Amygdala (tissue), 56 donors: ENCODE results near the gene NFYC.
A peak's percentile ranks its signal among the peaks of the same experiment; 100 is the strongest.

Source experiments
- DNase-seq, 56 donors: peaks; one replicate each; lab custom pipeline; 2025; lab: John Stamatoyannopoulos, UW

Gene NFYC

DNA sequence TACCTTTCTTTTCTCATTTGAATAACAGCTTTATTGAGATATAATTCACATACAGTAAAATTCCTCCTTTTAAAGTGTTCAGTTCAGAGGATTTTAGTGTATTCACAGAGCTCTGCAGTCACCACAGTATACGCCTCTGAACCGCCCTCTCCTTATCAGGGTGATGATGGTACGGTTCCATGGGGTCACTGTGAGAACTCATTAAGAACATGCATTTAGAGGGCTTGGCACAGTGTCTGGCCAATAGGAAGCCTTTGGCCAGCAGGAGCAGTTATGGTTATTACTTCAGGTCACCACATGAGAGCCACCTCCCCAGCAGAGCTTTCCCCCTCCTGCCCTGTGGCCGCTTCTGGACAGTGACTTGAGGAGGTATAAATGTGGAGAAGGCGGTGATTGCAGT lies 119.4 kb downstream of the NFYC start:
- no peak for DNase-seq

GRCh38 chr1:40815420-40815819 lies 123.9 kb downstream of the NFYC start:
- no peak for DNase-seq

GRCh38 chr1:40817791-40818263 lies 126.3 kb downstream of the NFYC start:
- no peak for DNase-seq

DNA sequence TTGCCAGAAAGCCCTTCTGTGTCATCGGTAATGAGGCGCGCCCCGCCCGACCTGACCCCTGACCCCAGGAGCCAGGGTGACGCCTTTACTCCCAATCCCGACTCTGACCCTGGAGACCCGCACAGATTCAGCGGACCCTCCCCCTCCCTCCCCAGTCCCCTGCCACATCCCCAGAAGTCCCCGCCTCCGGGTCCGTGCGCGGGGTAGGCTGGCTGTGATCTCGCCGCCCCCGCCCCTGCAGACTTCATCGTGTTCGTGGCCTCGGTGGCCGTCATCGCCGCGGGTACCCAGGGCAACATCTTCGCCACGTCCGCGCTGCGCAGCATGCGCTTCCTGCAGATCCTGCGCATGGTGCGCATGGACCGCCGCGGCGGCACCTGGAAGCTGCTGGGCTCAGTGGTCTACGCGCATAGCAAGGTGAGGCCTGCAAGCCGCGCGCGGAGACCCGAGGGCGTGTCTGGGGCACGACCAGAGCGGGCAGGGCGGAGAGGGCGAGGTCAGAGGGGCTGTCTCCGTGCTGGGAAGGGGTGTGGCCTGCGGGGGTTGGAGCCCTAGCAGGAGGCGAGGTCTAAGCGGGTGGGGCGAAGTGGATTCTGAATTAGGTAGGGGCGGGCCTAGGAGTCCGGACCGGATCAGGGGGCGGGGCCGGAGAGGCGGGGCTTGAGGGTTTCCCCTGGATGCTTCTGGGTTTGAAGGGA lies 126.9 kb downstream of the NFYC start:
- peak in 6 of 56 donors; percentile 5 to 79 (median 12) for DNase-seq

DNA sequence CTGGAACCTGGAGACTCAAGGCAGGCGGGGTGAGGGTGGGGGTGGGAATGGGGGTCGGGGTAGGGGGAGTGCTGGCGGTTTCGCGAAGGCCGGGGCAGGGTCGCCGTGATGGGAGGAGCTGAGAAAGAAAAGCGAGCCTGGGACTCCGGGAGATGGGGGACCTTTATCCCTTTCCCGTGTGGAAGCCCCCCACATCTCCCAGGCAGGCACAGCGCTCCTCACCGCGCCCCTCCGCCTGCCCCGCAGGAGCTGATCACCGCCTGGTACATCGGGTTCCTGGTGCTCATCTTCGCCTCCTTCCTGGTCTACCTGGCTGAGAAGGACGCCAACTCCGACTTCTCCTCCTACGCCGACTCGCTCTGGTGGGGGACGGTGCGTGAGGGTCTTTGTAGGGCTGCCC lies 127.6 kb downstream of the NFYC start:
- no peak for DNase-seq

DNA sequence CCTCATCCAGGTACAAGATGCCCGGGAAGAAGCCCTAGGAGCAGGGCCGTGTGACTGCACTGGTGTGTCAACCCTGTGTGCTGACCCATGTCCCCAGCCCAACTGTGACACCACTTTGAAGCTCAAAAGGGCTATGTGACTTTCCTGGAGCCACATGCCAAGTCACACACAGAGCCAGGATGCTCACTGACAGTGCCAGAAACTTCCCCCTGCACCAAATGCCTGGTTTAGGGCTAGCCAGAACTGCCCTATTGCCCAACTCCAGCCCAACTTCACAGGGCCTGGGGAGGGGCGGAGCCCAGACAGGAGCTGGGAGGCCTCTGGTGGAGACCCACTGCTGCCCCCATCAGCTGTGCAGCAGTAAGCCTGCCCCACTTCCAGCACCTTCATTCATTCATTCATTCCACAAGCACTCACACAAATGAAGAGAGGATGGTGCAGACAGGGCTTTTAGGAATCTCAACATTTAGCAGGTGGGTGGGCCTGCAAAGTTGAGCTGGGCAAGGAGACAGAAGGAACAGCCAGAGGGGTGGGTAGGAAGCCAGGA lies 128.8 kb downstream of the NFYC start:
- DNase-seq: peak in 2 of 56 donors; percentile 22 to 32
